A673 (cell line): ENCODE data around the gene RAB37.

Source experiments
- EZH2 ChIP-seq: fragments of 200-600 bp; sonication (generic); IDR thresholded peaks from 2 replicates; pipeline ENCODE4 v1.6.1; 2017; ENCODE audit warnings: borderline replicate concordance, low read depth, mild to moderate bottlenecking, mixed read lengths, antibody characterized with exemption, low read length; ENCODE audit not compliant: poor library complexity, severe bottlenecking
- TF ChIP-seq, protein P1 (sequence below): fragments of 300-800, 200-600 bp; sonication (generic); conservative IDR thresholded peaks from 2 replicates; pipeline ENCODE4 v1.5.1; 2017; ENCODE audit warnings: low read depth, mild to moderate bottlenecking, antibody characterized with exemption, low read length, moderate library complexity, mixed read lengths

DNA sequence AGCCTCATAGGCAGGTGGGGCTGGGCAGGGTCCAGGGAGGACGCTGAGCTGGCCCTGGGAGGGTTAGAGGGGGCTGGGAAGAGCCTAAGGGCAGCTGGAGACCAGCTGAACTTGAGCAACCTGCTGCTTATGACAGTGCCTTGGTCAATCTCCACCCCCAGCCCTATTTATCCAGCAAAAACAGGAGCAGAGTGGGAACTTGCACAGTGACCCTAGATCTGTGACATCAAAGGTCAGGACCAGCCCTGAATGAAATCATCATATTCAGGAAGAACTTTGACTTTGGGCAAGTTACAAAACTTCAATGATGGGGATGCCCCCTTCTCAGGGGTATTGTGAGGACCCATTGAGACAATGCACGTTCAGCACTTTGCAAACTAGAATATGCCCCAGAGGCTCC is 33.7 kb upstream of the RAB37 start:
- TF ChIP-seq, protein P1, sequence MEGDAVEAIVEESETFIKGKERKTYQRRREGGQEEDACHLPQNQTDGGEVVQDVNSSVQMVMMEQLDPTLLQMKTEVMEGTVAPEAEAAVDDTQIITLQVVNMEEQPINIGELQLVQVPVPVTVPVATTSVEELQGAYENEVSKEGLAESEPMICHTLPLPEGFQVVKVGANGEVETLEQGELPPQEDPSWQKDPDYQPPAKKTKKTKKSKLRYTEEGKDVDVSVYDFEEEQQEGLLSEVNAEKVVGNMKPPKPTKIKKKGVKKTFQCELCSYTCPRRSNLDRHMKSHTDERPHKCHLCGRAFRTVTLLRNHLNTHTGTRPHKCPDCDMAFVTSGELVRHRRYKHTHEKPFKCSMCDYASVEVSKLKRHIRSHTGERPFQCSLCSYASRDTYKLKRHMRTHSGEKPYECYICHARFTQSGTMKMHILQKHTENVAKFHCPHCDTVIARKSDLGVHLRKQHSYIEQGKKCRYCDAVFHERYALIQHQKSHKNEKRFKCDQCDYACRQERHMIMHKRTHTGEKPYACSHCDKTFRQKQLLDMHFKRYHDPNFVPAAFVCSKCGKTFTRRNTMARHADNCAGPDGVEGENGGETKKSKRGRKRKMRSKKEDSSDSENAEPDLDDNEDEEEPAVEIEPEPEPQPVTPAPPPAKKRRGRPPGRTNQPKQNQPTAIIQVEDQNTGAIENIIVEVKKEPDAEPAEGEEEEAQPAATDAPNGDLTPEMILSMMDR, result no peak
- TF ChIP-seq EZH2, result no peak
